Activated CD8-positive, alpha-beta T cell treated with anti-CD3 and anti-CD28 coated beads for 36 hours (primary cell): ENCODE data around the gene ISG20. TPM values are rescaled to one million over a fixed set of nuclear protein-coding genes. Genes with fewer than 3 reads are reported as not detected.

Experiments
- ATAC-seq: fragments of 200-7000 bp; cut with Tn5 transposase; one replicate; pipeline ENCODE4 v1.10.0; 2021; ENCODE audit warnings: mild to moderate bottlenecking, moderate library complexity
- CTCF ChIA-PET: fragments of 350-600 bp; sonication (Branson Sonifier 250); formaldehyde crosslinking; loops from one replicate; lab custom pipeline; 2021; ENCODE audit warnings: antibody characterized with exemption; lab: Charles Lee
- POLR2A ChIA-PET: fragments of 350-600 bp; sonication (Branson Sonifier 250); formaldehyde crosslinking; loops from one replicate; lab custom pipeline; 2021; ENCODE audit warnings: antibody characterized with exemption; lab: Charles Lee
- DNase-seq: peaks from one replicate; pipeline ENCODE4 v3.0.0-alpha.2; 2020
- H3K27ac Mint-ChIP-seq: one replicate; pipeline ENCODE4 v1.8.0; 2021; ENCODE audit warnings: mild to moderate bottlenecking, mixed read lengths
- H3K27me3 Mint-ChIP-seq: one replicate; pipeline ENCODE4 v1.8.0; 2021; ENCODE audit warnings: mixed read lengths
- H3K36me3 Mint-ChIP-seq: one replicate; pipeline ENCODE4 v1.8.0; 2021; ENCODE audit warnings: low read depth, mixed read lengths
- H3K4me1 Mint-ChIP-seq: one replicate; pipeline ENCODE4 v1.8.0; 2021; ENCODE audit warnings: low read depth, mixed read lengths
- H3K4me3 Mint-ChIP-seq: one replicate; pipeline ENCODE4 v1.8.0; 2021; ENCODE audit warnings: mild to moderate bottlenecking, moderate library complexity, mixed read lengths
- H3K9me3 Mint-ChIP-seq: one replicate; pipeline ENCODE4 v1.8.0; 2021; ENCODE audit warnings: mixed read lengths
- CTCF ChIP-seq: fragments of 200-600 bp; IDR thresholded peaks from one replicate; pipeline ENCODE4 v1.8.0; 2022; ENCODE audit warnings: antibody characterized with exemption, mild to moderate bottlenecking
- intact Hi-C: fragments of 100-400 bp; cut with micrococcal nuclease; formaldehyde crosslinking; loops from one replicate; pipeline ENCODE4 v1.10.0; 2022
- total RNA-seq, 2 experiments: library from RNA; stranded (reverse); gene quantifications; one replicate each; pipeline ENCODE4 v1.2.3, GENCODE V29; 2021

Gene ISG20
- total RNA-seq, 2 experiments from 2014 or later, result 75.1 to 82.8 TPM

DNA sequence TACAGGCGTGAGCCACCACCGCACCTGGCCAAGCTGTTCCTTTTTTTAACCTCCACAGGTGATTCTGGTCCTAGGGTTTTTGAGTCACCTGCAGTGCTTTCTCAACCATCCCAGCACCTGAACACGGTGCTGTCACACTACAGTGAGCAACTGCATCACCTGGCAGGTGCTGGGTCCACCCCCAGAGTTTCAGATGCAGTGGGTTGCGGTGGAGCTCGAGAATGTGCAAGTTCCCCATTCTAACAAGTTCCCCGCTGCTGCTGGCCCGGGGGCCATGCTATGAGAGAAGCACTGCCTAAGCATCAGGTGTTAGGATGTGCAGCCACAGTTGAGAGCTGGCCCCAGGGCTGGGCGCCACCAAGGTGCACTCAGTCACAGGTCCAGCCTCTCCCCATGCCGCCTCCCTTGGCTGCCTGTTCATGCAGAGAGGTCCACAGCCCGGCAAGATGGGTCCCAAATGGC is 18.0 kb downstream of the ISG20 start:
- intact Hi-C loops, result no loop called here
- DNase-seq (peak; percentile 44), ATAC-seq (peak; percentile 38)
- TF ChIP-seq CTCF, result no peak
- Mint-ChIP-seq H3K4me1 (peaks cover 76% of the 10 kb centered on the region), H3K27me3 (no peaks in the 10 kb centered on the region), H3K36me3 (peaks cover 5% of the 10 kb centered on the region), H3K9me3 (no peaks in the 10 kb centered on the region), H3K4me3 (no peak overlapping the region), H3K27ac (peak overlapping the region; percentile 34)
- ChIA-PET CTCF (interaction anchor here (1.1 to 2.9 kb wide), 7 partner anchors 9 to 222 kb away, joined by 3 to 16 read pairs (median 4); partner anchors contain the start of gene ISG20), POLR2A (interaction anchor here (0.5 to 3.1 kb wide), 4 partner anchors 28 to 543 kb away, joined by 3 to 11 read pairs (median 4); no protein-coding TSS in a partner anchor)

GRCh38 chr15:88657326-88658069 is 18.7 kb downstream of the ISG20 start:
- peaks cover 73% of the 10 kb centered on the region for H3K4me1 Mint-ChIP-seq
- peak; percentile 27 for TF ChIP-seq CTCF
- ATAC-seq (peak; percentile 34), DNase-seq (no peak)
- H3K36me3 Mint-ChIP-seq, result peaks cover 5% of the 10 kb centered on the region
- H3K4me3 Mint-ChIP-seq, result no peak overlapping the region
- intact Hi-C loops, result no loop called here
- H3K9me3 Mint-ChIP-seq, result no peaks in the 10 kb centered on the region
- H3K27ac Mint-ChIP-seq, result peak overlapping the region; percentile 43
- ChIA-PET POLR2A (interaction anchor here (0.5 to 3.1 kb wide), 5 partner anchors 21 to 542 kb away, joined by 3 to 11 read pairs (median 4); no protein-coding TSS in a partner anchor), CTCF (interaction anchor here (1.1 to 5.2 kb wide), 9 partner anchors 10 to 221 kb away, joined by 3 to 37 read pairs (median 5); partner anchors contain the start of gene ISG20)
- no peaks in the 10 kb centered on the region for H3K27me3 Mint-ChIP-seq

- intact Hi-C loops, result no loop called here
- Mint-ChIP-seq H3K36me3 (peaks cover 2% of the 10 kb centered on the region), H3K4me3 (no peak overlapping the region), H3K4me1 (peaks cover 64% of the 10 kb centered on the region), H3K27ac (no peak overlapping the region), H3K27me3 (no peaks in the 10 kb centered on the region), H3K9me3 (no peaks in the 10 kb centered on the region)
- ATAC-seq (no peak), DNase-seq (no peak)
- POLR2A ChIA-PET, result interaction anchor here (0.8 to 3.1 kb wide), 5 partner anchors 9 to 34 kb away, joined by 4 to 11 read pairs (median 5); no protein-coding TSS in a partner anchor
- TF ChIP-seq CTCF, result no peak
- CTCF ChIA-PET, result interaction anchor here (1.1 to 5.2 kb wide), 6 partner anchors 11 to 203 kb away, joined by 3 to 37 read pairs (median 4); partner anchors contain the start of gene ISG20
Measured at GRCh38 chr15:88658070-88658965, 19.5 kb downstream of the ISG20 start.

- Mint-ChIP-seq H3K4me3 (no peak overlapping the region), H3K36me3 (peaks cover 2% of the 10 kb centered on the region), H3K27me3 (no peaks in the 10 kb centered on the region), H3K27ac (no peak overlapping the region), H3K9me3 (no peaks in the 10 kb centered on the region), H3K4me1 (peaks cover 65% of the 10 kb centered on the region)
- no peak for TF ChIP-seq CTCF
- intact Hi-C loops, result no loop called here
- DNase-seq (no peak), ATAC-seq (peak; percentile 55)
- CTCF ChIA-PET, result interaction anchor here (1.1 to 5.2 kb wide), 3 partner anchors 27 to 204 kb away, joined by 3 to 37 read pairs (median 5); no protein-coding TSS in a partner anchor
- POLR2A ChIA-PET, result interaction anchor here (0.6 to 1.7 kb wide), 5 partner anchors 10 to 192 kb away, joined by 3 to 5 read pairs (median 4); partner anchors contain the start of genes MRPL46 and MRPS11
Measured at GRCh38 chr15:88658972-88659931, 20.4 kb downstream of the ISG20 start.
